Measurements from ENCODE around the gene SELP.

GRCh38 chr1:169588112-169588511, 41.8 kb downstream of the SELP start:
- no peak for TF ChIP-seq CTCF (IDR thresholded peaks at IDR 0.05; ENCODE audit: poor library complexity)
- no peak for TF ChIP-seq EZH2 (IDR thresholded peaks at IDR 0.05; ENCODE audit: borderline replicate concordance)
- no peak for TF ChIP-seq EZH2phosphoT487 (IDR thresholded peaks at IDR 0.05; ENCODE audit: low read depth, severe bottlenecking, unreplicated experiment)
